NCI-H146 treated with DMSO at 0.1 percent for 48 hours (cell line): ENCODE results near the gene YTHDF1.

Experiments used
- DNase-seq: peaks from one replicate; lab custom pipeline; 2025; ENCODE audit not compliant: unreplicated experiment; lab: John Stamatoyannopoulos, UW

The YTHDF1 gene

GRCh38 chr20:63248835-63249591 is 33.1 kb upstream of the YTHDF1 start:
- DNase-seq, result no peak

- DNase-seq, result no peak
These were observed 31.8 kb upstream of the YTHDF1 start for GRCh38 chr20:63247671-63248228.

- peak; percentile 34 for DNase-seq
These were observed 30.8 kb upstream of the YTHDF1 start for GRCh38 chr20:63246490-63247288.

GRCh38 chr20:63244468-63244867 is 28.5 kb upstream of the YTHDF1 start:
- no peak for DNase-seq

- no peak for DNase-seq
These were observed 27.8 kb upstream of the YTHDF1 start for GRCh38 chr20:63243604-63244247.

- DNase-seq, result no peak
These were observed 26.8 kb upstream of the YTHDF1 start for GRCh38 chr20:63242736-63243135.

- no peak for DNase-seq
These were observed 25.3 kb upstream of the YTHDF1 start for GRCh38 chr20:63241272-63241671.

GRCh38 chr20:63240004-63240403 is 24.1 kb upstream of the YTHDF1 start:
- DNase-seq, result no peak

- DNase-seq, result no peak
These were observed 23.5 kb upstream of the YTHDF1 start for GRCh38 chr20:63239431-63239830.

GRCh38 chr20:63238514-63239125 is 22.7 kb upstream of the YTHDF1 start:
- no peak for DNase-seq

GRCh38 chr20:63238031-63238430 is 22.1 kb upstream of the YTHDF1 start:
- no peak for DNase-seq

- DNase-seq, result no peak
These were observed 20.3 kb upstream of the YTHDF1 start for GRCh38 chr20:63236116-63236837.

GRCh38 chr20:63235399-63235983 is 19.6 kb upstream of the YTHDF1 start, which contains the start of gene BIRC7:
TSS of gene BIRC7 (plus strand) at chr20:63235905. CDS start at chr20:63236097, 192 bp downstream.
- no peak for DNase-seq

- DNase-seq, result peak; percentile 19
These were observed 18.9 kb upstream of the YTHDF1 start for GRCh38 chr20:63234693-63235398.

- DNase-seq, result no peak
These were observed 18.0 kb upstream of the YTHDF1 start for GRCh38 chr20:63233924-63234323.

- DNase-seq, result no peak
These were observed 17.1 kb upstream of the YTHDF1 start for GRCh38 chr20:63233061-63233344.

GRCh38 chr20:63232235-63233060 is 16.5 kb upstream of the YTHDF1 start:
- DNase-seq, result no peak

- peak; percentile 36 for DNase-seq
These were observed 14.9 kb upstream of the YTHDF1 start for GRCh38 chr20:63230800-63231268.

GRCh38 chr20:63228806-63229205 is 12.9 kb upstream of the YTHDF1 start:
- no peak for DNase-seq
